ENCODE measurements around the gene FKBP9. TPM values are rescaled to one million over a fixed set of nuclear protein-coding genes. Genes with fewer than 3 reads are reported as not detected.
"Not testable (repeated sequence)": the region's sequence is repeated elsewhere in the genome, so short reads cannot be mapped to it uniquely, and the experiment has no call there.

Gene FKBP9
- total RNA-seq, 1 donor from 2014 or later: 144 TPM

DNA sequence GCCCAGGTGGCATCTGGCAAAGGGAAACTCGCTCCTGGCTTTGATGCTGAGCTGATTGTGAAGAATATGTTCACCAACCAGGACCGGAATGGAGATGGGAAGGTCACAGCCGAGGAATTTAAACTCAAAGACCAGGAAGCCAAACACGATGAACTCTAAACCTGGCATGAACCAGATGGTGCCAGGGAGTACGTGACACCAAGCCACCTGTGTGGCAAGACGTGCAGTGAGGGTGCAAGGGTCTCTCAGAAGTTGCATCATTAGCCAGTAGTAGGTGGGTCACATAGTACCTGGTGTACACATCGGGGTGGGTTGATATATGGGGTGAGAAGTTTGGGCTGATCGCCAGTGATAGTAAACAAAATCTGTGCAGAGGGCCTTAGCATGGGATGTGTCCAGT is 48.0 kb downstream of the FKBP9 start:
- not testable (repeated sequence) for DNase-seq (ENCODE audit: low read depth, low spot score)

DNA sequence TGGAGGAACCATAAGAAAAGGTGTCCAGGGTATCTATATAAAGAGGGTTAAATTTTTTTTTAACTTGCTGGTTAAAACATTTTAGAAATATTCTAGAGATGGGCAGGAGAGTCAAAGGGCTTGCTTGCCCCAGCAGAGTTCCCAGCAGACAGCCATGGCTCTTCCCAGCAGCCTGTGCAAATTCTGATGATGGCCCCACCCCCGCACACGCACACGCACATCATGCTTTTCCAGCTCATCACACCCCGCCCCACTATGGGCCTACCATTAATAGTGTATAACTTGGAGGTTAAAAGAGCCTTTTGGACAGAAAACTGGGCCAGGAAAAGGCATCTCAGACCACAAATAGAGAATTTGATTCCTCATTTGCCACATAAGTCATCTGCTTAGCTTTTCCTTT is 48.5 kb downstream of the FKBP9 start:
- not testable (repeated sequence) for DNase-seq (ENCODE audit: low read depth, low spot score)

DNA sequence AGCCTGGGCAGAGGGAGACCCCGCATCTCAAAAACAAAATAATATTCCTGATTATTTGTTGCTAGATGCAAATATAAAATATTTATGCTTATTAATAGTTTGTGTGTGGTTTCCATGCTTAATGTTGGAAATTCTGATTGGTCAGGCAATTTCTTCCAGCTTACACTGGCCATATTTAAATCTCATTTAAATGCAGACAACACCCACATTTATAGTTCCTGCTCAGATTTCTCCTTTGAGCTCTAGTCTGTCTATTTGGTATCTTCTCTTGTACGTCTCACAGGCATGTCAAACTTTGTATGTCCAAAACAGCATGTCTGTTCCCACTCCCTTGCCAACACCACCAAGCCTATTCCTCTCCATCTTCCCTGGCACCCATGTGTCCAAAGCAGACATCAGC is 52.5 kb downstream of the FKBP9 start:
- DNase-seq (ENCODE audit: low read depth, low spot score): no peak

DNA sequence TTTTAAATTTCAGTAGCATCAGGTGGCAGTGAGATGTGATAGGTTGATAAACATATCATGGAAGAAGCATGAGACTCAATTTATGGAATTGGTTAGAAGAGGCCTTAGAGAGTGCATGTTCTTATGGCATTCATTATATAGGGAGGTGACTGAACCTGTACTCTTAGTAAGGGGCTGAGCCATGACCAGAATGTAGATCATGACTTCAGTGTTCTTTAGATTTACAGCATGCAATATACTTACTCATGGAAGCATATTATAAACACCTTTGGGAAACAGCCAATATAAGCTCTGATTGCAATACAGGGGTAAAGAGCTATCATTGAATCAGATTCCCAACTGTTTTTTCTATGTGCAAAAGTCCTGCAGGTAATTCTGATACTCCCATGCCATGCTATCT is 55.1 kb downstream of the FKBP9 start:
- DNase-seq (ENCODE audit: low read depth, low spot score): no peak

DNA sequence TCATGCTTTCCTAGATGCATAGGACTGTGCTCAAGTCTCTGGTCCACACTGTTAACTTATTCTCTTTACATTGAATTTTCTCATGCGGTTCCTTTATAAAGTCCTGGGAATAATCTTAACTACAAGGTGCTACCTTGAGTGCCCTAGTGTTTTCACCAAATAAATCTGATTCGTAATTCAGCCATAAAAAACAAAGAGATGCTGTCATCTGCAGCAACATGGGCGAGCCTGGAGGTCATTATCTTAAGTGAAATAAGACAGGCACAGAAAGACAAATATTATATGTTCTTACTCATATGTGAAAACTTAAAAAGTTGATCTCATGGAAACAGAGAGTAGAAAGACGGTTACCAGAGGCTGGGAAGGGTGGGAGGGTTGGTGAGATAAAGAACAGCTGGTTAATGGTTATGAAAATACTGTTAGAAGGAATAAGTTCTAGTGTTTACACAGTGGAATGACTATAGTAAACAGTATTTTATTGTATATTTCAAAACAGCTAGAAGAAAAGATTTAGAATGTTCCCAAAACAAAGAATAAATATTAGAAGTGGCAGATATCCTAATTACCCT is 67.0 kb downstream of the FKBP9 start:
- DNase-seq (ENCODE audit: low read depth, low spot score): no peak

DNA sequence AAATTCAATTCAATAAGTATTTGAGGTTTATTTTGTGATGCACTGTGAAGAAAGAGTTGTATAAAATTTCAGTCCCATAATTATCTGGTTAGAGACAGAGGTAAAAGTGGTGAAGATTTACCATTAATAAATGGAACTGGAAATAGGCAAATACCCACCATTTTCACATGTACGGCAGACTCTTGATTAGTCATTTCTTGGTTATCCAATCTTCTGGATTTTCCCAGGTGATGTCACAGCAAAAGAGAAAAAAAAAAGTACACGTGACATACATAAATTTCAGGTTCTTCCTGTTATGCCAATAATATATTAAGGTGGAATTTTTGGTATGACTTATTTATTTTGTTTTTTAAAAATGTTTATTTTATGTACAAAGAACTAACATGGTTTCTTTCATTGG is 78.5 kb downstream of the FKBP9 start:
- no peak for DNase-seq (ENCODE audit: low read depth, low spot score)

DNA sequence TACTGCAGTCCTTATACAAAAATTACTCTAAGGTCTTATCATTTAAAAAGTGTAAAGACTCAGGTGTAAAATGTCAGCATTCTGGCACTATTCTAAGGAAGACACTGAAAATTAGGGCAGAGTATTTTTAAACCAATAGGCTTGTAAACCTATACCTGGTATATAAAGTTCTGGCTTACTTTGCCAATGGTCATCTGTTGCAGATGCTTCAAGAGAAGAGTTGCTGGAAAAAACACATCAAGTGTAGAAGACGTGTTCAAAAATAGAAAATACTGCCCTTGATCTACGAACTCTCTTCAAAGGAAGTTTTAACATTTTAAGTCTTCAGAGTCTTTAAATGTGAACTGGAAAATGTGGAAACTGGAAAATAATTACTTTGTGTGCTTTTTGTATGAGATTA is 81.4 kb downstream of the FKBP9 start:
- no peak for DNase-seq (ENCODE audit: low read depth, low spot score)

DNA sequence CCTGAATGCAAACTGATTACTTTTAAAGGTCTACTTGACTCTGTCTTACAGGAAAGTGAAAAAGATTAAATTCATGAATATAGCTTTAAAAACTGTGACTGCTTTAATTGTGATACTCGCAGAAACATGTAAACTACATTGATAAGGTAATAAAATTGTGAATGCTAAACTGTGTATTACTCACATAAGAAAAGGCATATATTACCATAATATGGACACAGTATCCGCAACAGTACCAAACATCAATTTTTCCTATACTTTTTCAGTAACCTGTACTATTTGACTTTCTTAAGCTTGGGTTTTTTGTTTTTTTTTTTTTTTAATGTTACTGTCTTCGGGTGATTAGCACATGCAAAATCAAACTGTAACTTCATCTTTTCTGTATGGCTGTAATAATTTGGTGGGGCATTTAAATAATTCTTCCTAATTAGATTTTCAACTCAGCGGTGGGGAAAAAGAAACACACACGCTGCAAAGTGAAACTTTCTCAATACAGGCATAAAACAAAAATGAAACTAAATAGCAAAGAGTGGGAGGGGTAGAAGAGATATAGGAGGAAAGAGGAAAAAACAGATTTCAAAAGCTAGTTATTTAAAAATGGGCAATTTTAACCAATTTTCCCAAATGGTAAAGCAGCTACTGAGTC is 82.1 kb downstream of the FKBP9 start:
- DNase-seq (ENCODE audit: low read depth, low spot score): no peak

DNA sequence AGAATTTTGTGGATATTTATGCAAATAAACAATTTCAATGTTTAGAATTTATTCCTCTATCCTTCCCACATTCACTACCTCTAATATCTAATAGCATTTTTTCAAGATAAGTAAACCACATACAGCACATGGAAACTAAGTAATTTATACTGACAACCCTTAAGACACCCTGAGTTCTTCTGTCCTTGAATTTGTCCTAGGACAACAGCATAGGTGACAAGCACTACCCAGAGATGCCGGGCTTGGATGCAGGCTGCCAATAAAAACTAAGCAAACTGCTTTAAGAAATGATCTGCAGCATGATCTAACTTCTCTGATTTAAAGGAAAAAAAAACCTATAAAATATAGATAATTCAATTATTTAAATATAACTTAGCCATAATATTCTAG is 82.7 kb downstream of the FKBP9 start:
- no peak for DNase-seq (ENCODE audit: low read depth, low spot score)

DNA sequence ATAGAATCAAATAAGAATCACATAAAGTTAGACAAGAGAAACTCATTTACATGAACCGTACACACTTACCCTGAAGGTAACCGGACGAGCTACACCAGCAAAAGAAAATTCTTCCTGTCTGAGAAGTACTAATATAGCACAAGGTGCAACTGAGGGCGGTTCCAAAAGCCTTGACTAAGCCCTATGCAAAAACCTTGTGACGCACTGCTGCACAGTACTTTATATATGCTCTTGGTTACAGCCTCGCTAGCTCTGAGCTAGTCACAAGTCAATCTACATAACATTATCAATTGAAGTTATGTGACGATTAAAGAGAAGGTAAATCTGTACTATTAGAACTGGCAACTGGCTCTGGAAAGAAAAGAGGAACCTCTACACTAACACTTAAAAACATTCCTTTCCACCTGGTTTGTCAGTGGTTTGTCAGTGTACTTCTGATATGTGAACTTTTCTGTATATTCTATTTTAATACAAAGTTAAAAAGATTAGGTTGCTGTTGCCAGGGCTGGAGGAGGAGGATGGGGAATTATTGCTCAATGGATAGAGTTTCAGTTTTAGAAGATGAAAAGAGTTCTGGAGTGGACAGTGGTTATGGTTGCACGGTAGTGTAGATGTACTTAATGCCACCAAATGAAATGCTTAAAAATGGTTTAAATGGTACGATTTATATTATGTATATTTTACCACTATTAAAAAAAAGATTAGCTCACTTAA is 83.7 kb downstream of the FKBP9 start:
- DNase-seq (ENCODE audit: low read depth, low spot score): no peak

DNA sequence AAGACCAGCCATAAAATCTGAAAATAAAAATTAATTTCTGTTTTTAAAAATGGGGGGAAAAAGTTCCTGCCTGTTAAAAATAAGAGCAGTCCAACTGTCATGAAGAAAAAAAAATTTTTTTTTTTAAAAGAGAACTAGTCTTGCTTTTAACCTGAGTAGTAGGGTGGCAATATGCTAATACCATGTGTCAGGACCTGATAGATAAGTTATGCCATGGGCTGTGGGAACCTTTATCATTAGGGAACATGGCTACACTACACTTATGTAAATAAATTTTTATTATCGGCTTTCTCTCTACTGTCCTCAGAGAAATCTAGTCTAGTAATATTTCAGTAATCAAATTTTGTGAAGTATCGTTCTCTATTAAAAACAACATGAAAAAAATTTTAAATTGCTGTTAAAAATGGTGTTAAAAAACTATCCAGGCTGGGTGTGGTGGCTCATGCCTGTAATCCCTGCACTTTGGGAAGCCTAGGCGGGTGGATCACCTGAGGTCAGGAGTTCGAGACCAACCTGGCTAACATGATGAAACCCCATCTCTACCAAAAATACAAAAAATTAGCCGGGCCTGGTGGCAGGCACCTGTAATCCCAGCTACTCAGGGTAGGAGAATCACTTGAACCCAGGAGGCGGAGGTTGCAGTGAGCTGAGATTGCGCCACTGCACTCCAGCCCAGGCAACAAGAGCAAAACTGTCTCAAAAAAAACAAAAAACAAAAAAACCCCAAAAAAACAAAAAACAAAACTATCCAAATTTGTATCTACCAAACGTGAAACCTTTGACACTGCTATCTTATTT is 84.6 kb downstream of the FKBP9 start:
- DNase-seq (ENCODE audit: low read depth, low spot score): no peak

DNA sequence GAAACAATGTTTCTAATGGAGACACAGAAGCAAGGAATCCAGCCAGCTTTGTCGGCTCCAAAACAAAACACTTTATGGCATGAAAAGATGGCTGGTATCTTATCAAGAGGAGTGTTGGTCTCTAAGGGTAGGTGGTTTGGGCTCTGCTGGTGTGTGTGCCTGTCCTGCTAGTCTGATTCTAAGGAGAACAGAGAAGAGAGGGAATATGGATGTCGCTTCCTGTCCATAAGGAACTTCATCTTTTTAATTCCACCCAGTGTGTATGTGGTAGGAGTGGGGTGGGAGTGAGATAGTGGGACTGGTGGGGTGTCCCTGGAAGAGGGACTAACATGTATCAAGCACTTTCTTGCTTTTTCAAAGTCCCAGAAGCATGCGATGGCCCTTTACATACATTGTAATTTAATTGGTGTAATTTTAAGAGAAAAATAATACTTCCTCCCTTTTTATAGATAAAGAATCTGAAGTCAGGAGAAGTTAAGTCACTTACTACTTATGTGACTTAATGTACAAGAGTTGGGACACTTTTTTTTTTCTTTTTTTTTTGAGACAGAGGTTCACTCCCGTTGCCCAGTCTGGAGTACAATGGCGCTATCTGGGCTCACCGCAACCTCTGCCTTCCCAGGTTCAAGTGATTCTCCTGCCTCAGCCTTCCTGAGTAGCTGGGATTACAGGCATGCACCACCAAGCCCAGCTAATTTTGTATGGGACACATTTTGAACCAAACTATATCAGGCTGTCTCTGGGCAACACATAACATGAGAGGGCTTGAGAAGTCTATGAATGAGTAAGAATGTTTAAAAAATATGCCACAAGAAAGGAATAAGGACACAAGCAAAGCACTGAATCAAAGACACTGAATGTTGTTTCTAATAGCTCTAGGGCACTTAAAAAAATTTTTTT is 86.5 kb downstream of the FKBP9 start:
- no peak for DNase-seq (ENCODE audit: low read depth, low spot score)

DNA sequence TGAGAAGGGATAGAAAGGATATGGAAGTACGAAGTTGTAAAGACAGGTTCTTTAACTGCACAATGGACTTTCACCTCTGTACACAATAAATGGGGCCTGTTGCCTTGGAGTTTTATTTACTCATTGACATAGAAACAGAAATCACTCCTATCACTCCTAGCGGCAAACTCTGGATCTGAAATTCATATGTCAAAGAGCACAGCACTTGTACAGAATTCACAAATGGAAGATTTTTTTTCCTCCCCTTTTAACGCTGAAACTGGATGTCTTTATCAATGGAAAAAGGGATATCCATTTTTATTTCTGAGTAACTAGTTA is 87.1 kb downstream of the FKBP9 start:
- DNase-seq (ENCODE audit: low read depth, low spot score): no peak

DNA sequence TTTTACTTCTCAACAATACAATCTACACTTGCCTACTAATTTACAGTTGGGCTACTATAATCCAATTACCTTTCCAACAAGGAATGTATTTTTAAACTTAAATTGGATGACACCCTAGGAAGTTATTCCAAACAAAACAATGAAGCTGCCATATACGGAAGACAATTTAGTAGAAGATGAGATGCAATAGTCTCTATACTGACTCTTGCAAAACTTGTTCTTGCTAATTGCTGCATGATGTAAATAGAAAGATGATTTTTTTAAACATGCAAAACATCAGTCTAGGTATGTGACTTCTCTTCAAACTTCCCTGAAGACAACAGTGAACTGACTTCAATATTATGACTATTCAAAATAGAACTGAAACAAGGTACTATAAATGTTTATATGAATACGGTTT is 87.7 kb downstream of the FKBP9 start:
- no peak for DNase-seq (ENCODE audit: low read depth, low spot score)

DNA sequence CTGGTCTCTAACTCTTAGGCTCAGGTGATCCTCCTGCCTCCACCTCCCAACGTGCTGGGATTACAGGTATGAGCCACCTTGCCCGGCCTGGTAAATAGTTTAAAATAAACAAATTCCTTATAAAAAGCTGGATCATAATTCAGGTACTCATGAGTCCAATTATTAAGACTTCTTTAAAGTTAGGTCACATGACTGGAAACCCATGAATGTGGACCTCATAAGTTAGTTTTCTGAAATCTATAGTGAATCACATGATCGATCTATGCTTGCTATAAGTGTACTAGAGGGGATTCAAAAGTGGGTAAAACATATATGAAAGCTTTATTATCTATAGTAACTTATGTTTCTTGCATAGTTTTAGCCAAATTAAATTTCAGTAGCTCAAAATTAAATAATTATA is 91.0 kb downstream of the FKBP9 start:
- DNase-seq (ENCODE audit: low read depth, low spot score): no peak

DNA sequence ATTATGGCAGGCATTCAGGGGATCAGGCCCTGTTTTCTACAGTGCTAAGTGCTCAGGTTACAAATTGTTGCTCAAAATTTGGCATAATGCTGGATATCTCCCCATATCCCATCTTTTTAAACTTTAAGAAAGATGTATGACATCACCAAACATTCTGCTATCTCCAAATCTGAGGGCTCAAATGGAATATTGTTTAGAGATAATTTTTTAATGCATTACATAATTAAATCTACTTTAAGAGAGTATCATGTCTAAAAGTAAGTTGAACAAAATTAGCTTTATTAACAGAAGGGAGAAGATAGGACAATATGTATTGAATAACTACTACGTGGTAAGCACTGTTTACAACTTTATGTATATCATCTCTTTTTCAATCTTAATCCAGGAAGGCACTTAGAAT is 91.5 kb downstream of the FKBP9 start:
- DNase-seq (ENCODE audit: low read depth, low spot score): no peak

DNA sequence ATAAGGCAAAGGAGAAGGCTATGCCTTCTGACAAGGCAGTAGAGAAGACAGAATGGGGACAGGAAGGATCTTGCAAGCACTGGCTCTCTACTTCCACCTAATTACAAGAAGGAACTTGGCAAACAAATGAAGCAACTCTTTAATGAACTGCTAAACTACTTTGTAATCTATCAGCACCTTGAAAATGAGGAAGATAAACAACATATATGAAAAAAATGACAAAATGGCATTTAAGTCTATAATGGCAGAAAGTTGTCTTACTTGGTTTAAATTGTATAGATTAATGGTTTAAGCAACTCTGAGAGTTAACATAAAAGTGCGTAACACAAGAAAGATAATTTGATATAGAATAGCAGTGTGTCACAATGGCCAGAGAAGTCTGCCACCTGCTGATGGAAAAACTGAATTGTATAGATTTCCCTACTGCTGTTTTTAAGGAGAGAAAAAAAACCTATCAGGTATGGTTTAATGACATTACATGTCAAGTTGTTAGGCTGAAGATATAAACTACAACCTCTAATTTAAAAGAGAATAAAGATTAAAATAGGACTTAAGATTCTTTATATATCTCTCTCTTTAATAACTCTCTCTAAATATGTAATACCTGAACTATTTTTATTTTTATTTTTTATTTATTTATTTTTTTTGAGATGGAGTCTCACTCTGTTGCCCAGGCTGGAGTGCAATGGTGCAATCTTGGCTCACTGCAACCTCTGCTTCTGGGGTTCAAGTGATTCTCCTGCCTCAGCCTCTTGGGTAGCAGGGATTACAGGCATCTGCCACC is 93.5 kb downstream of the FKBP9 start:
- DNase-seq (ENCODE audit: low read depth, low spot score): peak; percentile 24

DNA sequence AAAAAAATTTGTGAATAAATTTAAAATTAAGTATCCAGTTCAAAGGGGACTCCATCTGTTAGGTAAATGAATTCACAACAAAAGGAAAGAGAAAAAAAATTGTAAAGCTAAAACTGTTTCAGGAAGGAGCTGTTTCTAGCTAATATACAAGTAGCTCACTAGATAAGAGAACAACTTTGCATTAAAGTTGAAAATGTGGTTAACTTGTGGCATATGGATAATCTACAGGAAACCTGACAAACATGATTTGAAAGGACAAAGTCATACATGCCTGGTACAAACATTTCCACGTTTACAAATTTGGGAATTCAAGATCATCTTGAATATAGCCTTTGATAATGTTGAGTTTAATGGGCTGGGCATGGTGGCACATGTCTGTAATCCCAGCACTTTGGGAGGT is 96.5 kb downstream of the FKBP9 start:
- DNase-seq (ENCODE audit: low read depth, low spot score): no peak

DNA sequence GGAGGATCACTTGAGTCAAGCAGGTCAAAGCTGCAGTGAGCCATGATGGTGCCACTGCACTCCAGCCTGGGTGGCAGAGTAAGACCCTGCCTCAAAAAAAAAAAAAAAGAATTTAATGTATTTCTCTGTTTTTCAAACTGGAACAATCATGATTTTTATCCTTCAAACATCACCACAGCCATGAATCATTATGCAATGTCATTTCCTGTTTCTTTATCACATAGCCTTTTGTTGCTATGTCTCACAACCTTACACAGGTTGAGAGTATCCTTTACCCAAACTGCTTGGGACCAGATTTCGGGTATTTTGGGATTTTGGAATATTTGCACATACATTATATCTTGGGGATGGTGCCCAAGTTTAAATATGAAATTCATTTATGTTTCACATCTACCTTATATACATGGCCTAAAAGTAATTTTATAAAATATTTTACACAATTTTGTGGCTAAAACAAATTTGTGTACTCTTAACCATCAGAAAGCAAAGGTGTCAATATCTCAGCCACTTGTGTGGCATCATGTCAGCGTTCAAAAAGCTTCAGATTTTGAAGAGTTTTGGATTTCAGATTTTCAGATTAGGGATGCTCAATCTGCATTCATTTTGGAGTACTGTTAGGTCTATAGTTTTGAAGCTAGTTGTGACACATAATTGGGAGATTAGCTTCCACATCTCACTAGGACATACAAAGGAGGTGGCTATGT is 97.2 kb downstream of the FKBP9 start:
- DNase-seq (ENCODE audit: low read depth, low spot score): peak; percentile 11

DNA sequence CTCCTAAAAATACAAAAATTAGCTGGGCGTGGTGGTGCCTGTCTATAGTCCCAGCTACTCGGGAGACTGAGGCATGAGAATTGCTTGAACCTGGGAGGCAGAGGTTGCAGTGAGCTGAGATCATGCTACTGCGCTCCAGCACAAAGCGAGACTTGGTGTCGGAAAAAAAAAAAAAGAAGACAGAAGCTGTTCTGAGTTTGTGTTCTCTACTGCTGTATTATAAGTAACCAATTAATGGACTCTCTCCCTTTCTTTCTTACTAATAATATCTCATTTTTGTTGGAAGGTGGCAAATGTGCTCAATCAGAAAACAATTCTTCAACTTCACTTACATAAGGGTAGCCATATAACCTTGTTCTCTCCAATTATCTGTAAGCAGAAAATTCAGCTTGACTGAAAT is 97.9 kb downstream of the FKBP9 start:
- no peak for DNase-seq (ENCODE audit: low read depth, low spot score)
